Endothelial cell (in vitro differentiated cells): ENCODE results near the gene RAD23A. TPM values are rescaled to one million over a fixed set of nuclear protein-coding genes. Genes with fewer than 3 reads are reported as not detected.
A peak's percentile ranks its signal among the peaks of the same experiment; 100 is the strongest.

ENCODE experiments used
- DNase-seq: peaks from one replicate; pipeline ENCODE4 v3.0.0; 2021; ENCODE audit warnings: low spot score
- H3K27ac Mint-ChIP-seq: one replicate; pipeline ENCODE4 v1.8.0; 2021; ENCODE audit warnings: mixed read lengths, inconsistent platforms; ENCODE audit not compliant: unreplicated experiment
- H3K27me3 Mint-ChIP-seq: one replicate; pipeline ENCODE4 v1.8.0; 2021; ENCODE audit warnings: mild to moderate bottlenecking, moderate library complexity, mixed read lengths, inconsistent platforms; ENCODE audit not compliant: unreplicated experiment
- H3K36me3 Mint-ChIP-seq: one replicate; pipeline ENCODE4 v1.8.0; 2021; ENCODE audit warnings: mild to moderate bottlenecking, low read depth, mixed read lengths, inconsistent platforms; ENCODE audit not compliant: unreplicated experiment
- H3K4me1 Mint-ChIP-seq: one replicate; pipeline ENCODE4 v1.8.0; 2021; ENCODE audit warnings: mild to moderate bottlenecking, mixed read lengths, inconsistent platforms; ENCODE audit not compliant: unreplicated experiment
- H3K4me3 Mint-ChIP-seq: one replicate; pipeline ENCODE4 v1.8.0; 2021; ENCODE audit warnings: mild to moderate bottlenecking, mixed read lengths, inconsistent platforms; ENCODE audit not compliant: unreplicated experiment
- H3K9me3 Mint-ChIP-seq: one replicate; pipeline ENCODE4 v1.8.0; 2021; ENCODE audit warnings: mixed read lengths, inconsistent platforms; ENCODE audit not compliant: unreplicated experiment
- total RNA-seq: library from RNA; stranded (reverse); fragmentation: NEBNext Ultra II Directional; extraction: Animal tissue kit (Norgen Biotek cat#: 25700); gene quantifications from one replicate; pipeline ENCODE4 v1.2.1, GENCODE V29; 2021; ENCODE audit not compliant: unreplicated experiment
- TF ChIP-seq, protein P1 (sequence below): fragments of 200-600 bp; sonication (generic); IDR thresholded peaks from one replicate; pipeline ENCODE4 v1.5.0; 2021; ENCODE audit warnings: antibody characterized with exemption; ENCODE audit not compliant: unreplicated experiment

The RAD23A gene
- total RNA-seq, 1 donor from 2014 or later: 44.7 TPM

- TF ChIP-seq, protein P1, sequence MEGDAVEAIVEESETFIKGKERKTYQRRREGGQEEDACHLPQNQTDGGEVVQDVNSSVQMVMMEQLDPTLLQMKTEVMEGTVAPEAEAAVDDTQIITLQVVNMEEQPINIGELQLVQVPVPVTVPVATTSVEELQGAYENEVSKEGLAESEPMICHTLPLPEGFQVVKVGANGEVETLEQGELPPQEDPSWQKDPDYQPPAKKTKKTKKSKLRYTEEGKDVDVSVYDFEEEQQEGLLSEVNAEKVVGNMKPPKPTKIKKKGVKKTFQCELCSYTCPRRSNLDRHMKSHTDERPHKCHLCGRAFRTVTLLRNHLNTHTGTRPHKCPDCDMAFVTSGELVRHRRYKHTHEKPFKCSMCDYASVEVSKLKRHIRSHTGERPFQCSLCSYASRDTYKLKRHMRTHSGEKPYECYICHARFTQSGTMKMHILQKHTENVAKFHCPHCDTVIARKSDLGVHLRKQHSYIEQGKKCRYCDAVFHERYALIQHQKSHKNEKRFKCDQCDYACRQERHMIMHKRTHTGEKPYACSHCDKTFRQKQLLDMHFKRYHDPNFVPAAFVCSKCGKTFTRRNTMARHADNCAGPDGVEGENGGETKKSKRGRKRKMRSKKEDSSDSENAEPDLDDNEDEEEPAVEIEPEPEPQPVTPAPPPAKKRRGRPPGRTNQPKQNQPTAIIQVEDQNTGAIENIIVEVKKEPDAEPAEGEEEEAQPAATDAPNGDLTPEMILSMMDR: no peak
- Mint-ChIP-seq H3K4me1 (peaks cover 17% of the 10 kb centered on the region), H3K27ac (peak within 1 kb of the TSS; percentile 90), H3K9me3 (no peaks in the 10 kb centered on the region), H3K4me3 (peak within 1 kb of the TSS; percentile 98), H3K36me3 (peaks cover 4% of the 10 kb centered on the region), H3K27me3 (peaks cover 10% of the 10 kb centered on the region)
- DNase-seq: peak; percentile 86
Measured at GRCh38 chr19:12933287-12934072, 12.2 kb upstream of the RAD23A start, which contains the start of gene FARSA. Gene FARSA, minus strand, starts transcription at chr19:12933711. Its CDS starts 15 bp downstream, at chr19:12933696.

DNA sequence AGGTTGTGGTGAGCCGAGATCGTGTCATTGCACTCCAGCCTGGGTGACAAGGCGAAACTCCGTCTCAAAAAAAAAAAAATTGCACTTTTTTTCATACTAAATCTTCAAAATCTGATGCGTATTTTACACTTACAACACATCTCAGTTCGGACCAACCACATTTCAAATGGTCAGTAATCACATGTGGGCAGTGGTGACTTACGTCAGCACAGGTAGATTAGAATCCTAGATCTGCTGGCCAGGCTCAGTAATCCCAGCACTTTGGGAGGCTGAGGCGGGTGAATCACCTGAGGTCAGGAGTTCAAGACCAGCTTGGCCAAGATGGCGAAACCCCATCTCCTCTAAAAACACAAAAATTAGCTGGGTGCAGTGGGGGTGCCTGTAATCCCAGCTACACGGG lies 10.6 kb upstream of the RAD23A start:
- Mint-ChIP-seq H3K36me3 (peaks cover 13% of the 10 kb centered on the region), H3K4me1 (peaks cover 31% of the 10 kb centered on the region), H3K9me3 (no peaks in the 10 kb centered on the region), H3K4me3 (no peak overlapping the region), H3K27me3 (peaks cover 11% of the 10 kb centered on the region), H3K27ac (no peak overlapping the region)
- TF ChIP-seq, protein P1: no peak
- DNase-seq: no peak

DNA sequence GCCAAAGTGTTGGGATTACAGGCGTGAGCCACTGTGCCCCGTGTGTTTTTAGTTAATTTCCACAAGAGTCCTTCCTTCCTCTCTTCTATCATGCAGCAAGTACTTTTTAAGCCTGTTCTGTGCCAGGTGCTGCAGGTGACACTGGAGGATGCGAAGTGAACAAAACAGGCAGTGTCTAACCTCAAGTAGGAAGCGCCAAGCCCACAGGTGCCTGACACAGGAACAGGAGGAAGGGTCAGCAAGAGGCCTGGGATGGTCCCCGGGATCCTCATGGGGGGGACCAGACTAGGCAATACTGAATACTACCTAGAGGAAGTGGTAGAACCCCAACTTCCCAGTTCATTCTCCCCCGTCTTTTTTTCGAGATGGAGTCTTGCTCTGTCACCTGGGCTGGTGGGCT lies 9.1 kb upstream of the RAD23A start:
- Mint-ChIP-seq H3K36me3 (peaks cover 23% of the 10 kb centered on the region), H3K4me1 (peaks cover 40% of the 10 kb centered on the region), H3K9me3 (no peaks in the 10 kb centered on the region), H3K27ac (peak overlapping the region; percentile 57), H3K4me3 (peak overlapping the region; percentile 67), H3K27me3 (peaks cover 11% of the 10 kb centered on the region)
- no peak for DNase-seq
- TF ChIP-seq, protein P1: no peak

DNA sequence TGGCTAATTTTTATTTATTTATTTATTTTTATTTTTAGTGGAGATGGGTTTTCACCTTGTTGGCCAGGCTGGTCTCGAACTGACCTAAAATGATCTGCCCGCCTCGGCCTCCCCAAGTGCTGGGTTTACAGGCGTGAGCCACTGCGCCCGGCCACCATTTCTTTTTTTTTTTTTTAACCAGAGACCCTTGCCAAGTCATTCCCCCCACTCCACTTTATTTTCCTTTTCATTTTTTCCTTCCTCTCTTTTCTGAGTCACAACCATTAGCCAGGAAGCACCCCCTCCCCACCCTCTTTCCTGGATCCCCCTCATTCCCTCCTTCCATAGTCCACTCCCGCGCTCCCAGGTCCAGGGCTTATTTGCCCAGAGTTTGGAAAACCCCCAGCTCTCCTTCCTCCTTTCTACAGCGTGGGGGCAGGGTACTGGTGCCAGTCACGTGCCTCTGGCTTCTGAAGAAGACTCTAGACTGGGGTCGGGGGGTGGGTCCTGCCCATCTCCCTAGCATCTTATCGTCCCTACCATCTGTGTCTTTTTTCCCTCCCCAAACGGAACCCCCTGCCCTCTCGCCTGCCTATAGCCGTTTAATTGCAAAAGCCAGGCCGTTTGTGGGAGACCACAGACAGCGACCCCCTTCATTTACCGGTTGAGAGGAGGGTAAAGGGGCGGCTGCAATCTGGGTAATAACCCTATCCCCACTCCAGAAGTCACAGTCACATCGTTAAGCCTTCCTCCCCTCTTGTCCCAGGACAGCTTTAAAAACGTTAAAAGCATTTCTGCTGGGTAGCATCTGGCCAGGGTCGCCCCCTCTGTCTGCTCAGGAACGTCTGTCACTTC lies 8.4 kb upstream of the RAD23A start:
- no peaks in the 10 kb centered on the region for H3K9me3 Mint-ChIP-seq
- TF ChIP-seq, protein P1: no peak
- peaks cover 41% of the 10 kb centered on the region for H3K4me1 Mint-ChIP-seq
- H3K27ac Mint-ChIP-seq: peak overlapping the region; percentile 75
- H3K27me3 Mint-ChIP-seq: peaks cover 10% of the 10 kb centered on the region
- H3K36me3 Mint-ChIP-seq: peaks cover 26% of the 10 kb centered on the region
- DNase-seq: peak; percentile 49
- H3K4me3 Mint-ChIP-seq: peak overlapping the region; percentile 100
